ENCODE data around the gene PRKAG2.

The PRKAG2 gene

GRCh38 chr7:151663382-151664100 lies 213.4 kb downstream of the PRKAG2 start:
- DNase-seq (ENCODE audit: low read depth in 1 of 2, low spot score in 1 of 2) = no peak

GRCh38 chr7:151662251-151662826 lies 214.6 kb downstream of the PRKAG2 start:
- no peak for DNase-seq (ENCODE audit: low read depth in 1 of 2, low spot score in 1 of 2)

- DNase-seq (ENCODE audit: low read depth in 1 of 2, low spot score in 1 of 2) = no peak
These were observed 215.3 kb downstream of the PRKAG2 start for GRCh38 chr7:151661587-151661986.

GRCh38 chr7:151660141-151660540 lies 216.8 kb downstream of the PRKAG2 start:
- no peak for DNase-seq (ENCODE audit: low read depth in 1 of 2, low spot score in 1 of 2)

- DNase-seq (ENCODE audit: low read depth in 1 of 2, low spot score in 1 of 2) = no peak
These were observed 217.7 kb downstream of the PRKAG2 start for GRCh38 chr7:151659219-151659618.

- no peak for DNase-seq (ENCODE audit: low read depth in 1 of 2, low spot score in 1 of 2)
These were observed 218.1 kb downstream of the PRKAG2 start for GRCh38 chr7:151658778-151659177.

- DNase-seq (ENCODE audit: low read depth in 1 of 2, low spot score in 1 of 2) = no peak
These were observed 219.7 kb downstream of the PRKAG2 start for GRCh38 chr7:151657173-151657572.

- no peak for DNase-seq (ENCODE audit: low read depth in 1 of 2, low spot score in 1 of 2)
These were observed 221.4 kb downstream of the PRKAG2 start for GRCh38 chr7:151655555-151655954.

- no peak for DNase-seq (ENCODE audit: low read depth in 1 of 2, low spot score in 1 of 2)
These were observed 224.8 kb downstream of the PRKAG2 start for GRCh38 chr7:151652111-151652510.

GRCh38 chr7:151650161-151650560 lies 226.8 kb downstream of the PRKAG2 start:
- no peak for DNase-seq (ENCODE audit: low read depth in 1 of 2, low spot score in 1 of 2)

GRCh38 chr7:151648429-151648828 lies 228.5 kb downstream of the PRKAG2 start:
- no peak for DNase-seq (ENCODE audit: low read depth in 1 of 2, low spot score in 1 of 2)

- DNase-seq (ENCODE audit: low read depth in 1 of 2, low spot score in 1 of 2) = no peak
These were observed 229.0 kb downstream of the PRKAG2 start for GRCh38 chr7:151647874-151648273.

- no peak for DNase-seq (ENCODE audit: low read depth in 1 of 2, low spot score in 1 of 2)
These were observed 229.9 kb downstream of the PRKAG2 start for GRCh38 chr7:151647006-151647405.

- DNase-seq (ENCODE audit: low read depth in 1 of 2, low spot score in 1 of 2) = no peak
These were observed 231.6 kb downstream of the PRKAG2 start for GRCh38 chr7:151645311-151645710.

GRCh38 chr7:151644554-151644953 lies 232.4 kb downstream of the PRKAG2 start:
- DNase-seq (ENCODE audit: low read depth in 1 of 2, low spot score in 1 of 2) = no peak

GRCh38 chr7:151642746-151643145 lies 234.2 kb downstream of the PRKAG2 start:
- no peak for DNase-seq (ENCODE audit: low read depth in 1 of 2, low spot score in 1 of 2)

GRCh38 chr7:151641587-151641986 lies 235.3 kb downstream of the PRKAG2 start:
- DNase-seq (ENCODE audit: low read depth in 1 of 2, low spot score in 1 of 2) = no peak

- DNase-seq (ENCODE audit: low read depth in 1 of 2, low spot score in 1 of 2) = no peak
These were observed 239.1 kb downstream of the PRKAG2 start for GRCh38 chr7:151637781-151638261.

- DNase-seq (ENCODE audit: low read depth in 1 of 2, low spot score in 1 of 2) = no peak
These were observed 242.3 kb downstream of the PRKAG2 start for GRCh38 chr7:151634643-151635042.

- DNase-seq (ENCODE audit: low read depth in 1 of 2, low spot score in 1 of 2) = no peak
These were observed 243.5 kb downstream of the PRKAG2 start for GRCh38 chr7:151633516-151633812.

GRCh38 chr7:151632750-151633515 lies 244.0 kb downstream of the PRKAG2 start:
- peak; percentile 7 to 38 for DNase-seq (ENCODE audit: low read depth in 1 of 2, low spot score in 1 of 2)
